ENCODE measurements around the gene COL26A1.
A peak's percentile ranks its signal among the peaks of the same experiment; 100 is the strongest.

Gene COL26A1

DNA sequence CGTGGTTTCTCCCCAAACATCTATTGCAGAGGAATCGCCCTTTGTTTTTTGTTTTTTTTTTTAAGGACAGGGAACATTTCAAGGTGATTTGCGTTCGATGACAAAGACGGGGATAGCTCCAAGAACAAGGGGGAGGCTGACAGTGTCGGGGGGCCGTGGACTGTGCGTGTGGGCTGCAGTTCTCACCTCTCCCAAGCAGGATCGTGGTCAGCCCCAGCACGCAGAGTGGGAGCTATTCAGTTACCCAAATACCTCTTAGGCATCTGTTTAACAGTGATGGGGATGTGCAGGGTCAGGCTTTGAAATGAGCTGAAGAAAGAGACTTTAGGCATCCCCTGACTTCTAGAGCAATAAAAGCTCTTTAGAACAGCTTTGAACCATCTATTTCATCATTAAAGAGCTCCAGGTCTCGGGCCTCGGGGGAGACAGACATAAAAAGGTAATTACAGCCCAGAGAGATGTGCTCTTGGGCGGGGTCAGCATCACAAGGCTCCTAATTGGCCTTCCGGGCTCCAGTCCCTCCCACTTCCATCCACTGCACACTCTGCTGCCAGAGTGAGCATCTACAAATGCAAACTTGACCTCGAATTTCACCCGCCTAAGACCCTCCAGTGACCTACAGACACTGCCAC, 169.2 kb downstream of the COL26A1 start:
- DNase-seq (ENCODE audit: low read depth in 2 of 2, low spot score in 1 of 2) = no peak

DNA sequence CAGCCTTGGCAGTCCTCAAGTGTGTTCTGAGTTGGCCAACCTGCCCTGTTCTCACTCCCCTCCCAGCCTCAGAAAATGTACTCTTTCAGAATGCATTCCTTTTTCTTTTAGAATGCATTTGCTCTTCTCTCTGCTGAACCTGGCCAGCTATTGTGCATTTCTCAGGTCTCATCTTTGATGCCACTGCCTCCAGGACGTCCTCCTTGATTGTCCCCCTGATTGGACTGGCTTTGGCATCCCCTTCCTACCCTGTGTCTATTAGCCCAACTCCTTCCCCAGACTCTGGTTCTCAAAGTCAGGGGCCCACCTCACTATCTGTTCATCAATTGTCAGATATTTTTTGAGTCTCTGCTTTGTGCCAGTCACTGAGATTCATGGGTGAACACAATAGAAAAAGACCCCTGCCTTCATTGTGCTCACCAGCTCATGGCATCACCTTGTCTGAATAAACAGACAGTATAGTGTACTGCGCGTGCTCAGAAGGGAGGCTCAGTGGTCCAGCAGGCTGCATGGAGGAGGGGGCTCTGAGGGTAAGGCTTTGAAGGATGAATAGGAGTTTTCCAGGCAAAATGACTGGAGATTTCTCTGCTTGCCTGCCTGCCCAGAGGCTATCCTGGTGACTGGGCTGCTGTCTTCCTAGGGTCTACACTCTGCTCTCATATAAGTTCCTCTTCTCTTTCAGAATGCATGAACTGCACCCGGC, 169.9 kb downstream of the COL26A1 start:
- no peak for DNase-seq (ENCODE audit: low read depth in 2 of 2, low spot score in 1 of 2)

DNA sequence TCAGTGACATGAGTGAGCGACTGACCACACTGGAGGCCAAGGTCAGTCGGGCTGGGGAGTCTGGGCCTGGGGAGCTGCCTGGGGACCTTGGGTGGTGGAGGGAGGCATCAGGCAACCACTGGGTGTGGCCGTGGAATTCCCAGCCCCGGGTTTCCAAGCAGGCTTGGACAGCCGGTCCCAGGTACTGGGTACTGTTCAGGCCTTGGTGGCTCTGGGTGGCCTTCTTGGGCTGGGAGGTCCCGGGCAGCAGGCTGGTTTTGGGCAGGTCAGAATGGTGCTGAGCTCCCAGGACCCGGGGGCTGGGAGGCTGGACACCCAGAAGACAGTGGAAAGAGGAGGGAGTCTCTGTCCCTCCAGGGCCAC, 170.4 kb downstream of the COL26A1 start:
- no peak for DNase-seq (ENCODE audit: low read depth in 2 of 2, low spot score in 1 of 2)

DNA sequence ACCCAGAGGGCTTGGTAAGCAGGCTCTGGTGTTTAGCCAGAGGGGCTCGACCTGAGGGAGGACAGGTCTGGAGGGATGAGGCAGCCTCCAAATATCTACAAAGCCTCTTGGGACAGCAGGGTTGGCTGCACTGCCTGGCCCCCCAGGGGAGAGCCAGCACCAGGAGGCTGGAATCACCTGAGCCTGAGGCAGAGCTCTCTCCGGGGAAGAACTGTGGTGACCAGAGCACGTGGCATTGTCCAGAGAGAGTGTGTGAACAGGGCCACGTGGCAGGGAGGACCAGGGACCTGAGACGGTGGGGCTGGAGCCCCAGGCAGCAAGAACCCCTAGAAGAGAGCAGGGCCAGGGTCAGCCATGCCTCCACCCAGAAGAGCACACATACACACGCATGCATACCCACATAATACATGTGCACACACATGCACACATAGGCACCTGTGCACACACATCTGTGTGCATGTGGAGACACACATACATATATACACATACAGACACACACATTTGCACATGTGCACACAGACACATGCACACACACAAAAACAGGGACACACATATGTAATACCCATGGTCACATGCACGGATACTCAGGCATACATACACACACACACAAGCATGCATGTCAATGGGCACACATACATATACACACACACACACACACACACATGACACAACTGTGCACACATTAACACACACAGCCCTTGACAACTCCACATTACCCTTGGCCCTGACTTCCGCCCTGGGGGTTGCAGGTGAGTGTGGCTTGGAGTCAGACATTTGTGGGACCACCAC, 171.5 kb downstream of the COL26A1 start:
- no peak for DNase-seq (ENCODE audit: low read depth in 2 of 2, low spot score in 1 of 2)

DNA sequence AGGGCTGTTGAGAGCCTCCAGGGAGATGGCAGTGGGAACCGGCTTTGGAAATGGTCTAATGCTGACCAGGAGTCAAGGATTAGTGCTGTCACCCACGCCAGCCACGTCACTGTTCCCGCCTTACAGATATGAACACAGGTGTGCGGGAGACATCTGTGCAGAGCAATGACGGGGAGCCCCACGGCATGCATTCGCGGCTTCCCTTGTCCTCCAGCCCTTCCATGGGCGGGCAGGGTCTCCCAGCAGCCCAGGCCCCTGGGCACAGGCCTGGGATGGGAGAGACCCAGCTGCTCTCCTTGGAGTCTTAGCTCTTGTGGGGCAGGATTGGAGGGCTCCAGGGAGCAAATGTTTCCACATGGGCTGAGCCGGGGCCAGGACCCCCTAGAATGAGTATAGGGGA, 172.2 kb downstream of the COL26A1 start:
- DNase-seq (ENCODE audit: low read depth in 2 of 2, low spot score in 1 of 2) = no peak

DNA sequence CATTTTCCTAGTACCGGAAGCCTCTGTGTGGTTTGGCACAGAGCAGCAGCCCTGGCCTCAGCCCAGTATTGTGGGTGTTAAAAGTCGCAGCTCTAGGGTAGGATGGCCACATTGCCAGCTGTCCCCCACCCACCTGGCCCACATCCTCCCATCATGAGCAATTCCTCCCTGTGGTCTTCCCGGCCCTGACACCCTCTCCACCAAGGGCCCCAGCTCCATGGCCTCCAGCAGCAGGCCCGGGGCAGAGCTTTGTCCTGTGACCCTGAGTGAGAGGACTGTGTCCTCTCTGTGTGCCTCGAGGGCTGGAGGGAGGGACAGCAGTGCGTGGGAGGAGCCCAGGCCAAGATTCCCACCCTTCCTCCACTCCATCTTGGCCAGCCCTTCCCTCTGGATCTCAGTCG, 172.7 kb downstream of the COL26A1 start:
- DNase-seq (ENCODE audit: low read depth in 2 of 2, low spot score in 1 of 2) = no peak

DNA sequence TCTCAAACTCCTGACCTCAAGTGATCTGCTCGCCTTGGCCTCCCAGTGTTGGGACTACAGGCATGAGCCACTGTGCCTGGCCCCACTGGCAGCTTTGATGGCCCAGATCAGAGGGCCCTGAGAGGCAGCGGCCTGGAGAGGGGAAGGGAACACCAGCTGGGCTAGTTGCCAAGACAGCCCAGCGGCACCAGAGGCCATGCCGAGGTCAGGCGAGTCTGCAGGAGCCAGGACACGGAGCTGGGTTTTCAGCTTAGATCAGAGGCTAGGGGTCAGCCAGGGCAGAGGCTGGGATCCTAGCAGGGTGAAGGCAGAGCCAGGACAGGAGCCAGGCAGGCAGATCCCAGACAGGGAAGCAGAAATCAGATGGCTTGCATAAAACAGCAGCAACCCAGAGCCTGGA, 173.6 kb downstream of the COL26A1 start:
- no peak for DNase-seq (ENCODE audit: low read depth in 2 of 2, low spot score in 1 of 2)

DNA sequence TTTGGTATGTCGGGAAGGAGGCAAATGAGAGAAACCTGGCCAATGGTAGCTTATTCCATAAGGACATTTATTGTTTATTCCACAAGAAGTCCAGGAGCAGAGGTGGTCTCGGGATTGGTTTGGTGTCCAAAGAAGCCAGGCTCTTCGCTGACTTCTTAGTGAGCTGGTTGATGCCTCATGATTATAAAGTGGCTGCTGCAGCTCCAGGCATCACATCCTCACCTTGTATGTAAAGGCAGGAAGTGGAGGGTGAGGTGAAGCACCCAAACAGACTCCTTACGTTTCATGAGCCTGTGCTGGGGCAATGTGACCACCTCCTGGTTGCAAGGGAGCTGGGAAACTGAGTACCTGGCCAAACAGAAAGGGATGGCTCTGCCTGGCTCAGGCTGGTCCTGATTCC, 174.0 kb downstream of the COL26A1 start:
- no peak for DNase-seq (ENCODE audit: low read depth in 2 of 2, low spot score in 1 of 2)

DNA sequence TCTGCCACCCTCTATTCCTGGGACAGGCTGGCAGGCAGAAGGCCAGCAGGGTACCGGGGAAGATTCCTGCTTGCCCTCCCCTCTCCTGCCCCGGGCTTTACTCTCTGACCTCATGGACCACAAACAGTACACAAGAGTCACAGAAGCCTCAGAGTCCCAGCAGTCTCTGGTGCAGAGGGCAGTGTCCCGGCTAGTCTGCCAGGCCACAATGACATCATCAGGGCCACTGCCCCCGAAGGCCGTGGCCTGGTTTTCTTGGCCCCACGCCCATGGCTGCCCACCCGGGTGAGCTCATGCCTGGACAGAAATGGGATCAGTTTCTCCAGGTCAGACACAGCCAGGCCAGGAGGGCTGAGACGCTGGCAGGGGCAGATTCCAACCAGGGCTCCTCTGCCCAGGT, 174.5 kb downstream of the COL26A1 start:
- DNase-seq (ENCODE audit: low read depth in 2 of 2, low spot score in 1 of 2) = no peak

DNA sequence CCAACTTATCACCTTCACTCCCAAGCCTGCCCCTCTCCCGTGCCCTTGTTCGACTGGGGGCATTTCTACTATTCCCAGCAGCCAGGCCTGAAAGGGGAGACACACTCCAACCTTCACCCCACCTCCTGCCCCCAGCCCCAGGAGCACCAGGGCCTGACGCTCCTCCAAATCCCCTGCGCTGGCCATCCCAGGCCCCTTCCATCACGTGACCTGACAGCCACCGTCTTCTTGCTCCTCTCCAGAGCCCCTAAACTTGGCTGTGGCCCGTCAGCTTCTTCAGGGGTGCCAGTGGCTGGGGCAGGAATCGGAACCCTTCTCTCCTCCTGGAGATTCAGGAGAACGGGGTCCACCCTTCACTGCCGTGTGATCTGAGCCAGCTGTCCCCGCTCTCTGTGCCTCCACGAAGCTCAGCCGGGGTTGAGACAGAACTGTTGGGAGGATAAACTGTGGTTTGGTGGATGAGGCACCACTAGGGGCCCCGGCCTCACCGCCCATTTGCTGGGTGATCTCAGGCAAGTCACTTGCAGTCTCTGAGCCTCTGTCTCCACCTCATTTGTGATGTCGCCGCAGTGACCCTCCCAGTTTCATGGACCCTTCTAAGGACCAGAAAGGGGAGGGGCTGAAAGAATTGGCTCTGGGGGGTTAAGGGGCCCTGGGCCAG, 175.4 kb downstream of the COL26A1 start:
- DNase-seq (ENCODE audit: low read depth in 2 of 2, low spot score in 1 of 2) = no peak

DNA sequence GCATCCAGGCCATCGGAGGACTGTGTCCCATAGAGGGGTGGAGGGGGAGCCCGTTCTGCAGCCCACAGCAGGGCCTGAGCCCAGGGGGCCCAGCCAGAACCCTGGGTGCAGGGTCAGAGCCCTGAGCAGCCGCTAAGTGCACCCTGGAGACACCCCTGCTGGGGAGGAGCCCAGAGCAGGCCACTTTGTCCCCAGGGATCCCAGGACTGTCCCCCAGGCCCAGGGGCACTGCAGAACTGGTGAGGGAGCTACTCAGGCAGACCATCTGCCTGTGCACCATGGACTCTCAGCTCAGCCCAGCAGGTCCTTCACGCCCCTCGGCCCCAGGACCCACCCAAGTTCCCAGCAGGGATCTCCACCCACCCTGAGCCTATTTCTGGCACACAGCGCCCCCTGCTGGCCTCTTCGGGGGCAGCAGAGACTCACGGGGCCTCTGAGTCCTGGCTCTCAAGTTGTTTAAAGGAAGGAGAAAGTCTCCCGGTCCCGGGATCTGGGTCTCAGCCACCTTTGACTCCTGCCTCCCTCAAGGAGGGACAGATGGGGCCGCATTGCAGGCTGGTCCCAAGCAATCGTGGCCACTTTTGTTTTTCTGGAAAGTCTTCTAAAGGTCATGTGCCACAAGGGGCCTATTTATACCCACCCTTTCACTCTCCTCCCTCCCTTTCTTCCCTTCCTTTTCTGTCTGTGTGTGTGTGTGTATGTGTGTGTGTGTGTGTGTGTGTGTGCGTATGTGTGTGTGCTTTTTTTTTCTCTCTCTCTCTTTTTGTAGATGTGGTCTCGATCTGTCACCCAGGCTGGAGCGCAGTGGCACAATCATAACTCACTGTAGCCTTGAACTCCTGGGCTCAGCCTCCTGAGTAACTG, 176.2 kb downstream of the COL26A1 start:
- peak in 1 of 2 donors; percentile 24 for DNase-seq (ENCODE audit: low read depth in 2 of 2, low spot score in 1 of 2)

DNA sequence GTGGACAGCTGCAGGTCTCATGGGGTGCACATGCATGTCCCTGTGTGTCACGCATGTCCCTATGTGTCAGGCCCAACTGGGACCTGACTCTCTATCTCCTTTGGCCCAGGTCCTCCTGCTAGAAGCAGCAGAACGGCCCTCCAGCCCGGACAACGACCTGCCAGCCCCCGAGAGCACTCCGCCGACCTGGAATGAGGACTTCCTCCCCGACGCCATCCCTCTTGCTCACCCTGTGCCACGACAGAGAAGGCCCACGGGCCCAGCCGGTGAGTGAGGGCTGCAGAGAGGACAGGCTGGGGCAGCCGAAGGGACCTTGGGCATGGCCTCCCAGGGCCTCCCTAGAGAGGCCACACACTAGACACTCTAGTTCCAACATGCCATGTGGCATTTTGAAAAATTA, 177.1 kb downstream of the COL26A1 start:
- no peak for DNase-seq (ENCODE audit: low read depth in 2 of 2, low spot score in 1 of 2)

DNA sequence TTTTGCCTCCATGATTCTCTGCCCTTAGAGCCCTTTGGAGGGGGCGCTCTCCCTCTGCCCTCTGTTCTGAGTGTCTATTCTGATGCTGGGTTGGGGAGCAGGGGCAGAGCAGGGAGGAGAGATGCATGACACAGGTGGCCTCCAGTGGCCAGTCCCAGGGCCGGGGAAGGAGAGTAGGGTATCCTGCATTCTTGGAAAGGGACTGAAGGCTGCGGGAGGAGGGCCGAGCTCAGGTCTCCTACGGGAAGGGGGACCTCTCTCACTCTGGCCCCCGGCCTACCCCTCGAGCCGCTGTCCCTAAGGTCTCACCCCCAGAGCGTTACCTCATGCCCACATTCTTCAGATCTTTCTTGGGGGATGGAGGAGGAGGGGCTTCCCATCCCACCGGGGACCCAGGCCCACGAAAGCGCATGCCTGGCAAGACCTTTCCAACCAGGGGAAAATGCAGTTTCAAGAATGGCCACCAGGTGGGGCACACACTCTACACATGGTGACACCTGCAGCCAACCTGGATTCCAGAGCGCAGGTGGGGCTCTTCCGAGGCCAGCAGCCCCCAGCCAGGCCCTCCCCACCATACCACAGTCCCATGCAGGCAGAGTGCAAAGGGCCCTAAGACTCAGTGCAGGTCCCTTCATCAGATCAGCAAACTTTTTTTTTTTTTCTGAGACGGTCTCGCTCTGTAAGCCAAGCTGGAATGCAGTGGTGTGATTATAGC, 180.0 kb downstream of the COL26A1 start:
- DNase-seq (ENCODE audit: low read depth in 2 of 2, low spot score in 1 of 2) = peak; percentile 32 to 70

DNA sequence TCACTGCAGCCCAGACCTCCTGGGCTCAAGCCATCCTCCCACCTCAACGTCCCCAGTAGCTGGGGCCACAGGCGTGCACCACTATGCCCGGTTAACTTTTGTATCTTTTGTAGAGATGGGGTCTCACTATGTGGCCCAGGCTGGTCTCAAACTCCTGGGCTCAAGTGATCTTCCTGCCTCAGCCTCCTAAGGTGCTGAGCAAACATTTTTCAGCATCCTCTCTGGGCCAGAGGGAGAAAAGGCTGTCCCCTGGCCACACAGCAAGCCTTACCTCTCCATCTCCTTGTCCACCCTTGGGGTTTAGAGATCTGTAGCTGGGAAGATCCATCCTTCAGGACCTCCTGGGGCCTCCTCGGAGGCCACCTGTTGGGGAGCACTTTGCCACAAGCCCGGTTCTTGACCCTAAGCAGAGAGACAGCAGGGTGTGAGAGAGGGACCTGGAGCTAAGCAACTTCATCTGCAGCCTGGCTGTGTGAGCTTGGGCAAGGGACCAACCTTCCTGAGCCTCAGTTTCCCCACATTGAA, 180.6 kb downstream of the COL26A1 start:
- DNase-seq (ENCODE audit: low read depth in 2 of 2, low spot score in 1 of 2) = no peak

DNA sequence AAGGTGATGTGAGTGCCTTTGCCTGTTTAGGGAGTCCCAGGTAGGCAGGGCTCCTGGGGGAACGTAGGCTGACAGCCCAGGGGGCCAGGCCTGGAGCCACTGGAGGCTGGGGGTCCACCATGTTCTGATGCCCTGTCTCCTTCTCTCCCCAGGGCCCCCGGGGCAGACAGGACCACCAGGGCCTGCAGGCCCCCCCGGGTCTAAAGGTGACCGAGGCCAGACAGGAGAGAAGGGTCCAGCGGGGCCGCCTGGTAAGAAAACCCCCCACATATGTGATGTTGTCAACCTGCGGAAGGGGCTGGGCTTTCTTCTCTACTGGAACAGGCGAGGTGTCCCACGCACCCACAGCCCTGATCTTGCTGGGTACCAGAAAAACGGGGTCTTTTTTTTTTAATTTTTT, 181.2 kb downstream of the COL26A1 start:
- DNase-seq (ENCODE audit: low read depth in 2 of 2, low spot score in 1 of 2) = no peak

DNA sequence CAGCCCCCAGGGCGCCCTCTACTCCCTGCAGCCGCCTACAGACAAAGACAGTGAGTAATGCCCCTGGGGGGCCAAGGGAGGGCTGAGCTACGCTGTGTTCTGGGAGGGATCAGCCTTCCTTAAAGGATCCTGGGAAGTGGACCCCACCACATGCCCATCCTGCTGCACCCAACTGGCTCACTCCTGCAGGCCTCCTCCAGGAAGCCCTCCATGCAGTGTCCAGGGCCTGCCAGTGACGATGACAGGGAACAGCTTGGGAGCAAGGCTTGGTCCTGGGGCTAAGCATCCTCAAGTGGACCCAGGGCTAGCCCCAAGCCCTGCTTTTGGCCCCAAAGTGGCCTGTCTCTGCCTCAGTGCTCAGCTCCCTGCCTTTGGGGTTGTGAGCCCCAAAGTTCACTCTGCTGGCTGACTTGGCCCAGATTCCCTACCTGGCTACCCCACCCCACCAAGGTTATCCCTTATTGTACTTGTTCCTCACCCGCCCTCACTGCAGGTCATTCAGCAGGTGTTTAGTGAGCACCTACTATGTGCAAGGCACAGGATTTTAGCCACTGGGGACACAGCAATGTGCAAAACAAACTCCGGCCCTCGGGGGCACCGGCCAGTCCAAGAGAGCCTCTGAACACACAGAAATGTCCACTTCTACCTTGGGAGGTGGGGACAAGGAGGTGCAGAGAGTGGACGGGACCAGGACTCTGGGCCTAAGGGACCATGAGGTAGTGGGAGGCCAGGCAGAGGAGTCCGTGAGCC, 182.9 kb downstream of the COL26A1 start:
- DNase-seq (ENCODE audit: low read depth in 2 of 2, low spot score in 1 of 2) = no peak

DNA sequence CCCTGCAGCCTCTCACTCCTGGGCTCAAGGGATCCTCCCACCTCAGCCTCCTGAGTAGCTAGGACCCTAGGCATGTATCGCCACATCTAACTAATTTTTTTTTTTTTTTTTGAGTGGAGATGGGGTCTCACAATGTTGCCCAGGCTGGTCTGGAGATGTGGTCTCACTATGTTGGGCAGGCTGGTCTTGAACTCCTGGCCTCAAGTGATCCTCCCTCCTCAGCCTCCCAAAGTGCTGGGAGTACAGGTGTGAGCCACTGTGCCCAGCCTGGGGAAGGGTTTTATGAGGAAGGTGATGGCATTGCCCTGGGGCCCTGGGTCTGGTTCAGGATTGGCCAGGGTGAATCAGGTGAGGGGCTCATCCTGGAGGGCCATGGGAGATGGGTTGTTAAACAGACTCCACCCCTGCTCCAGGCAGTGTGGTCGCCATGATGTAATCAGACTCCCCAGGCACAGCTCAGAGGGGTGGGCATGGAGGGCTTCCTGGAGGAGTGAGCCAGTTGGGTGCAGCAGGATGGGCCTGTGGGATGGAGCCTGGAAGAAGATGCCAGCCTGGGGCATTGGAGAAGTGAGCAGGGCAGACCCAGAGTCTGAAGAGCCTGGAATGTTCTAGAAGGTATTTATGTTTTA, 183.7 kb downstream of the COL26A1 start:
- DNase-seq (ENCODE audit: low read depth in 2 of 2, low spot score in 1 of 2) = no peak

DNA sequence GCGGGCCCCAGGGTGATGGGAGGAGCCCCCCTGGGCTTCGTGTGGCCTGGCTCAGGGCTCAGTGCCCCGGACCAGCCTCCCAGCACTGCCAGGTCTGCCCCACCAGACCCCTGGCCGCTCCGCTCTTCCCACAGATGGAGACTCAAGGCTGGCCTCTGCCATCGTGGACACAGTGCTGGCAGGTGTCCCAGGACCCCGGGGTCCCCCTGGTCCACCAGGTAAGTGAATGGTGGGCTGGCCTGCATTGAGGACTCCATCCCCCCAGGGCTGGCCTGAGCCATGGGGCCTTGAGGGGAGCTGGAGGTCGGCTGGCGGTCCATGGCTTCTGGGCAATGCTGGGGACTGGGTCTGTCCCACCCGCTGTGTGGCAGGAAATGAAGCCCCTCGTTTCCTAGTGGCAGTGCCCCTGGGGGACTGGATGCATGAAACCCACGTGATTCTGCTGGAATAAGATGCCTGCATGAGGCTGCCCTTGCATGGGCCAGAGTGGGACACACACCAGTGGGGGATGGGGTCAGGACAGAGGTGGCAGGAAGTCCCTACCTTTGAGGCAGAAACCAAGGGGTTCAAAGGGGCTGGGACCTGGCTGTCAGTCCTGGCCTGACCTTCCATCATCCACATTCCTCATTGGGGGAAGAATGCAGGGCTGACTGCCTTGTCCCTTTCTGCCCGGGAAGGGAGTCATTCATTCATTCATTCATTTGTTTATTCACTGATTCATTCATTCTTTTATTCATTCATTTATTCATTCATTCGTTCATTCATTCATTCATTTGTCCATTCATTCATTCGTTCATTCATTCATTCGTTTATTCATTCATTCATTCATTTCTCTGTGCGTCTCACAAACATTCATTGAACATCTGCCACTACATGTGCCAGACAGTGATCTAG, 184.6 kb downstream of the COL26A1 start:
- DNase-seq (ENCODE audit: low read depth in 2 of 2, low spot score in 1 of 2) = no peak

All from stimulated activated CD8-positive, alpha-beta memory T cell treated with anti-CD3 and anti-CD28 coated beads, Interleukin-4, amount 100 ng/mL, for 4 hours (primary cell).